ENCODE results near the gene SPTLC3. TPM values are rescaled to one million over a fixed set of nuclear protein-coding genes. Genes with fewer than 3 reads are reported as not detected.

The SPTLC3 gene
- total RNA-seq, 2 donors from 2014 or later = 5.2 to 24.5 TPM

DNA sequence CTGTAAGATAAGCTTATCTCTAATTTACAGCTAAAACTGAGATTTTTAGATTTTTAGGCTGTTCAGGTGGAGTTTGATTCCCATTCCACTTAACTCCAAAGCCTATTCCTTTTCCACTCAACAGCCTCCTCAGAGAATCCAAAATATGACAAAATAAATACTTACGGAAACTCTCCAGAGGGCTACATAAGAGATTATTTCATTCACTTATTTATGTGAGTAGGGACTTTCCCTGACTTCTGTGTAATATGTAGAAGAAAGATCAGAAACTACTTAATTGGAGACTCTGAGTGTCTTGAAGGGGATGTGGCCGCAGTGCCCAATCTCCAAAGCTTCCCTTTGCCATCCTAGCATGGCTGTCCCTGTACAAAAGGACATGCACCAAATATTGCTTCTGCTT, 140.2 kb downstream of the SPTLC3 start:
- WGBS = 96% methylated on average over 2 of the region's 2 CpGs
- TF ChIP-seq, protein P1, sequence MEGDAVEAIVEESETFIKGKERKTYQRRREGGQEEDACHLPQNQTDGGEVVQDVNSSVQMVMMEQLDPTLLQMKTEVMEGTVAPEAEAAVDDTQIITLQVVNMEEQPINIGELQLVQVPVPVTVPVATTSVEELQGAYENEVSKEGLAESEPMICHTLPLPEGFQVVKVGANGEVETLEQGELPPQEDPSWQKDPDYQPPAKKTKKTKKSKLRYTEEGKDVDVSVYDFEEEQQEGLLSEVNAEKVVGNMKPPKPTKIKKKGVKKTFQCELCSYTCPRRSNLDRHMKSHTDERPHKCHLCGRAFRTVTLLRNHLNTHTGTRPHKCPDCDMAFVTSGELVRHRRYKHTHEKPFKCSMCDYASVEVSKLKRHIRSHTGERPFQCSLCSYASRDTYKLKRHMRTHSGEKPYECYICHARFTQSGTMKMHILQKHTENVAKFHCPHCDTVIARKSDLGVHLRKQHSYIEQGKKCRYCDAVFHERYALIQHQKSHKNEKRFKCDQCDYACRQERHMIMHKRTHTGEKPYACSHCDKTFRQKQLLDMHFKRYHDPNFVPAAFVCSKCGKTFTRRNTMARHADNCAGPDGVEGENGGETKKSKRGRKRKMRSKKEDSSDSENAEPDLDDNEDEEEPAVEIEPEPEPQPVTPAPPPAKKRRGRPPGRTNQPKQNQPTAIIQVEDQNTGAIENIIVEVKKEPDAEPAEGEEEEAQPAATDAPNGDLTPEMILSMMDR (IDR thresholded peaks at IDR 0.05) = no peak
- TF ChIP-seq POLR2AphosphoS5 (IDR thresholded peaks at IDR 0.05) (no peak), POLR2A (IDR thresholded peaks at IDR 0.05) (no peak)
- H3K27ac ChIP-seq = no peak overlapping the region

DNA sequence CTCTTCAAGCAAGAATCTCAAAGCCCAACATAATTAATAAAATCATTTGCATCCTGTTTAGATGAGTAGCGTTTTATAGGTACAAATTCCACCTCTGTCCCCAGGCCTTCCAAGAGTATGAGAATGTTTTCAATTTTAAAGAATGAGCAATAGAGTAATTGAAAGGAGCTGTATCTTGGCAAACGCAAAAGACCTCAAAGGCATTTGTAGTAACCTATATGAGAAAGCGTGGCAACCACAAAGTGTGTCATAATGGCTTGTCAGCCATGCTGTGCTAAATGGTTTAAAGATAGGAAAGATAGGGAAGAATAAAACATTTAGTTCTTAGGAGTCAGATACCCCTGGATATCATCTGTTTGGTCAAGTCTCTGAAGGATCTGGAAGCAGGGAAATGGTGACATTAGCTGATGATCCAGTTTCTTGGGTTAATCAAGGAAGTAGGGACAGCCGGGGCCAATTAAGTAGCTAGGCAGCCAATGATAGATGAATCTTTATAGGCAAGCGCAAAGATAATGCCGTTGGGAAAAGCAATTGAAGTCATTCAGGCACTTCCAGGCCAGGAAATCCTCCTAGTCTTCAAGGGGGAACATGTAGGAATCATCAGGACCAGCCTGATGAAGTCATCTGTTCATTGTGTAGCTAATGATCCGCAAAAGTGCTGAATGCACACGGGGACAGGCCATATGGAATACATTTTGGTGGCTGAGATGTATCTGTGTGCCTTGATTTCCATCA, 140.8 kb downstream of the SPTLC3 start:
- TF ChIP-seq POLR2AphosphoS5 (IDR thresholded peaks at IDR 0.05) = no peak
- TF ChIP-seq POLR2A (IDR thresholded peaks at IDR 0.05) = no peak
- TF ChIP-seq, protein P1 (IDR thresholded peaks at IDR 0.05) = no peak
- DNase-seq (ENCODE audit: low spot score) = no peak
- intact Hi-C loops (cut with DNase I) = no loop called here
- Histone ChIP-seq H3K9me3 (no peaks in the 10 kb centered on the region), H3K27me3 (replicated peaks; ENCODE audit: insufficient read depth) (no peaks in the 10 kb centered on the region), H3K4me1 (replicated peaks) (no peaks in the 10 kb centered on the region), H3K4me3 (no peak overlapping the region), H3K36me3 (no peaks in the 10 kb centered on the region), H3K27ac (no peak overlapping the region)
- 81% methylated on average over 8 of the region's 8 CpGs for WGBS

More for the DNA sequence above, 140.2 kb downstream of the SPTLC3 start:
- no peak for DNase-seq (ENCODE audit: low spot score)
- no peaks in the 10 kb centered on the region for H3K36me3 ChIP-seq
- H3K4me1 ChIP-seq (replicated peaks) = no peaks in the 10 kb centered on the region
- no peaks in the 10 kb centered on the region for H3K27me3 ChIP-seq (replicated peaks; ENCODE audit: insufficient read depth)
- intact Hi-C loops (cut with DNase I) = no loop called here
- H3K4me3 ChIP-seq = no peak overlapping the region
- H3K9me3 ChIP-seq = no peaks in the 10 kb centered on the region

DNA sequence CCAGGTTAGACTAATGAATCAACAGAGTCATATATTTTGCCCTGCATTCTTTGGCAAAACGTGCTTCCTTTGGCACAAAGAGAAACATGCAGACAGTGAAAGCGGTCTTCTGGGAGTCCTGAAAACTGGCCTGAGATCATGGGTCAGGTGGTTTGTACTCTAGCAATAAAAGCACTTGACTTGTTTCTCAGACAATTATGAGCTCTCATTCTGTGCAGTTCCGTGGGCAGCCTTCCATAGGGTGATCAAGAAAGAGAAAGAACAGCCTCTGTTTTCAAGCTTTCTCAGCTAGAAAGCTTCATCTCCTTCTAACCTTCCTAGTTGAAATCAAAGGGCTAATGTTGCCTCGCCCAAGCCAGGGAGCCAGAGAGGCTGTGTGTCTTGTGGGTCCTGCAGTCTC, 149.6 kb downstream of the SPTLC3 start:
- Histone ChIP-seq H3K36me3 (no peaks in the 10 kb centered on the region), H3K4me1 (replicated peaks) (no peaks in the 10 kb centered on the region), H3K4me3 (no peak overlapping the region), H3K27me3 (replicated peaks; ENCODE audit: insufficient read depth) (no peaks in the 10 kb centered on the region), H3K9me3 (no peaks in the 10 kb centered on the region), H3K27ac (no peak overlapping the region)
- intact Hi-C loops (cut with DNase I) = no loop called here
- TF ChIP-seq POLR2AphosphoS5 (IDR thresholded peaks at IDR 0.05) (peak; percentile 43), POLR2A (IDR thresholded peaks at IDR 0.05) (no peak)
- DNase-seq (ENCODE audit: low spot score) = peak; percentile 27
- 14% methylated on average over 4 of the region's 4 CpGs for WGBS

DNA sequence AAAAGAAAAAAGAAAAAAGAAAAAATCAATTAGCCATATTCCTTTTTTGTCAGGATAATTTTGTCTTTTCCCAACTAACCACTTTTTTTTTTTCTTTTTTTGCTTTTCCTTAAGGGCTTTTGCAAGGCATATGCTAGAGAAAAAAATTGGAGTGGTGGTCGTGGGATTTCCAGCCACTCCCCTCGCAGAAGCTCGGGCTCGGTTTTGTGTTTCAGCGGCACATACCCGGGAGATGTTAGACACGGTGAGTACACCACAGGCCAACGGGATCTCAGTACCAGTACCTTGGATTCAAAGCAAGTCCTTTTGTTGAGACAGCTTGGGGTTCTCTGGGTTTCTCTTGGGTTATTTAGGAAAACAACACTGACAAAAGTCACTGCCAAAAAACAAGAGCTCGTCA, 151.1 kb downstream of the SPTLC3 start:
- Histone ChIP-seq H3K36me3 (no peaks in the 10 kb centered on the region), H3K27ac (no peak overlapping the region), H3K4me3 (no peak overlapping the region), H3K27me3 (replicated peaks; ENCODE audit: insufficient read depth) (no peaks in the 10 kb centered on the region), H3K9me3 (no peaks in the 10 kb centered on the region), H3K4me1 (replicated peaks) (no peaks in the 10 kb centered on the region)
- intact Hi-C loops (cut with DNase I) = no loop called here
- no peak for DNase-seq (ENCODE audit: low spot score)
- whole genome bisulfite sequencing = 93% methylated on average over 9 of the region's 9 CpGs
- TF ChIP-seq, protein P1 (IDR thresholded peaks at IDR 0.05) = no peak
- no peak for TF ChIP-seq POLR2A (IDR thresholded peaks at IDR 0.05)
- no peak for TF ChIP-seq POLR2AphosphoS5 (IDR thresholded peaks at IDR 0.05)

DNA sequence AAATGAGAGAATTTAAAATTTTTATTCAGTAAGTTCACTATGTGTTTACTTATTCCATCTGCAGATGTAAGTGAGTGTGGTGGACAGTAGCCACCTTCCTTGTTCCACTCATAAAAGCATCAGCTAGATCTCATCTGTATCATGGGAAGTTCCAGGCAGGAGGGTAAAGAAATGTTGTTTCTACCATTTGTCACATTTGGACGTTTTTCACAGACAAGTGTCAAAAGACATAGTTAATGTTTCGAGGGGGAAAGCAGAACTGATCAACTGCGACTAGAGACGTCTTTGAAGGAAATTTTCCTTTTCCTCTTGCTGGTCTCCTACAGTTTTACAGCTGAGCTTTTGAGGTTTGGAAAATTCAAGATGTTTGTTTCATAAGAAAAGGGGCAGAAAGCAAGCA, 156.4 kb downstream of the SPTLC3 start:
- TF ChIP-seq, protein P1 (IDR thresholded peaks at IDR 0.05) = no peak
- TF ChIP-seq POLR2AphosphoS5 (IDR thresholded peaks at IDR 0.05) (no peak), POLR2A (IDR thresholded peaks at IDR 0.05) (no peak)
- no peaks in the 10 kb centered on the region for H3K36me3 ChIP-seq
- no peaks in the 10 kb centered on the region for H3K9me3 ChIP-seq
- H3K27ac ChIP-seq = no peak overlapping the region
- H3K4me1 ChIP-seq (replicated peaks) = no peaks in the 10 kb centered on the region
- intact Hi-C loops (cut with DNase I) = no loop called here
- 74% methylated on average over 4 of the region's 4 CpGs for WGBS
- DNase-seq (ENCODE audit: low spot score) = no peak
- no peaks in the 10 kb centered on the region for H3K27me3 ChIP-seq (replicated peaks; ENCODE audit: insufficient read depth)
- H3K4me3 ChIP-seq = no peak overlapping the region

Measured in prostate gland (tissue), 2 donors.